ENCODE measurements around the gene SH3BP4.

DNA sequence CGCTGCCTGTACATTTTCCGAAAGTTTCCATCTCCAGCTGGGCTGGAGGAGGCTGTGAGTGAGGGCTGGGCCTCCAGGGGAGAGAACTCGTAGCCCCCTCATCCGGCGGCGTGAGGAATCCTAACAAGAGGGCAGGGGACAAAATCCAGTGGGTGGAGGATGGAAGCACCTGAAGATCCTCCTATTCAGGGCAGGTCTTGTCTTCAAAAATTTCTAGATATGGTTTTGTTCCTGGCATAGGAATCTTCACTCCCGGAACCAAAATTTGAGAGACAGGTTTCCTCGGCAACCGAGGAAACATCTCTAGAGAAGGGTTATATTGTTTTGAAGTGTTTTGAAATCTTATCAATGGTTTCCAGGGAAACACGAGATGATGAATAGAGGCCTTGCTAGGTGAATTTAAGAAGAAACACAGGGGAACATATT, 136.7 kb downstream of the SH3BP4 start:
- TF ChIP-seq CTCF (IDR thresholded peaks at IDR 0.05; ENCODE audit: borderline replicate concordance, extremely low read depth, low read length, poor library complexity, severe bottlenecking) (no peak), EZH2 (IDR thresholded peaks at IDR 0.05; ENCODE audit: borderline replicate concordance, low read depth, low read length, severe bottlenecking) (no peak)

All from DND-41 (cell line).